Right lobe of liver (tissue), 6 donors: Measurements from ENCODE around the gene PDE6G. TPM values are rescaled to one million over a fixed set of nuclear protein-coding genes. Genes with fewer than 3 reads are reported as not detected.
A peak's percentile ranks its signal among the peaks of the same experiment; 100 is the strongest.

ENCODE experiments used
- ATAC-seq, 4 donors: fragments of 200-7000 bp; cut with Tn5 transposase; one replicate each; pipeline ENCODE4 v1.9.1; 2020; ENCODE audit warnings: mild to moderate bottlenecking in 4 of 4, moderate library complexity in 4 of 4
- DNase-seq, 3 donors: peaks; one replicate each; pipeline ENCODE4 v3.0.0-alpha.2; 2020
- H3K27ac ChIP-seq, 3 donors: fragments of 200-600 bp; one replicate each; pipeline ENCODE4 v1.8.0; 2022
- H3K27me3 ChIP-seq, 2 donors: fragments of 200-600 bp; one replicate each; pipeline ENCODE4 v1.8.0; 2022
- H3K36me3 ChIP-seq, 4 donors: fragments of 200-600 bp; sonication (generic) in 1 of 4; one replicate each; pipeline versions ENCODE4 v1.5.1 to v1.8.0; 2017 to 2022; ENCODE audit warnings: control low read depth in 1 of 4
- H3K4me1 ChIP-seq, 4 donors: fragments of 200-600 bp; sonication (generic) in 1 of 4; one replicate each; pipeline versions ENCODE4 v1.5.1 to v1.8.0; 2017 to 2022; ENCODE audit warnings: control low read depth in 1 of 4
- H3K4me3 ChIP-seq, 3 donors: fragments of 200-600 bp; one replicate each; pipeline ENCODE4 v1.8.0; 2022
- H3K9me3 ChIP-seq, 4 donors: fragments of 200-600 bp; sonication (generic) in 1 of 4; one replicate each; pipeline versions ENCODE4 v1.5.1 to v1.8.0; 2017 to 2022; ENCODE audit warnings: control low read depth in 1 of 4
- CTCF ChIP-seq, 4 donors: fragments of 200-600 bp in 3 of 4; fragments of 450-650 bp in 1 of 4; IDR thresholded peaks; one replicate each; pipeline versions ENCODE4 v1.5.1 to v1.8.0; 2016 to 2022; ENCODE audit warnings: antibody characterized with exemption in 4 of 4, mild to moderate bottlenecking in 2 of 4
- POLR2A ChIP-seq: fragments of 450-650 bp; IDR thresholded peaks from one replicate; pipeline ENCODE4 v1.6.1; 2017; ENCODE audit warnings: antibody characterized with exemption, mild to moderate bottlenecking
- WGBS: methylation state at CpG from one replicate; pipeline ENCODE4 v1.1.6; 2018; ENCODE audit warnings: low coverage, low lambda C conversion rate; ENCODE audit not compliant: insufficient coverage; ENCODE audit errors: missing lambda C conversion rate; 5-methylcytosine and 5-hydroxymethylcytosine counted together
- intact Hi-C, 2 donors: fragments of 100-400 bp; cut with DNase I; formaldehyde crosslinking; loops; one replicate each; pipeline versions ENCODE4 v1.11.2 to v1.14.1; 2022
- total RNA-seq, 6 experiments: library from RNA; depleted of rRNA in 2 of 6; stranded (reverse); fragments of >200 nt in 2 of 6; fragmentation: NEBNext Ultra II Directional in 3 of 6; extraction: Animal tissue kit (Norgen Biotek cat#: 25700) in 3 of 6; gene quantifications; one replicate each; pipeline versions ENCODE4 v1.1.0 to v1.2.4, GENCODE V29; 2016 to 2023
- donor health status: DM: no; HTN: yes; CAD: no.
- donor health status: DM: no; HTN: no; CAD: no.
- donor health status: DM: no; HTN: no; CAD: no.
- donor health status: DM: no; HTN: yes; CAD: no.
- donor health status: DM: no; HTN: yes; CAD: no.

PDE6G gene
- total RNA-seq, 6 experiments from 2014 or later = 0.40 to 0.93 (median 0.68) TPM; not detected in 2

GRCh38 chr17:81659038-81659437 lies 2.7 kb upstream of the PDE6G start:
- DNase-seq = no peak
- intact Hi-C loops = no loop called here
- Histone ChIP-seq H3K9me3 (no peaks in the 10 kb centered on the region), H3K4me3 (no peak overlapping the region), H3K27me3 (no peaks in the 10 kb centered on the region), H3K27ac (no peak overlapping the region), H3K4me1 (no peaks in the 10 kb centered on the region), H3K36me3 (no peaks in the 10 kb centered on the region)
- no peak for ATAC-seq
- WGBS = 65% methylated on average over 5 of the region's 5 CpGs
- TF ChIP-seq POLR2A (no peak), CTCF (IDR thresholded peaks at IDR 0.05) (no peak)

- no CpG with 5 or more reads among the region's 4 CpGs for WGBS
Observed at GRCh38 chr17:81656835-81657234, 493 bp upstream of the PDE6G start.

GRCh38 chr17:81655378-81656117 lies 794 bp downstream of the PDE6G start:
- no peak for DNase-seq
- intact Hi-C loops = no loop called here
- H3K36me3 ChIP-seq = no peaks in the 10 kb centered on the region
- H3K9me3 ChIP-seq = no peaks in the 10 kb centered on the region
- H3K4me3 ChIP-seq = no peak overlapping the region
- 30% methylated on average over 3 of the region's 18 CpGs for WGBS
- peak in 2 of 4 donors; percentile 31 to 35 for ATAC-seq
- no peak overlapping the region for H3K27ac ChIP-seq
- no peaks in the 10 kb centered on the region for H3K4me1 ChIP-seq
- no peak for TF ChIP-seq POLR2A
- no peak for TF ChIP-seq CTCF (IDR thresholded peaks at IDR 0.05)
- H3K27me3 ChIP-seq = no peaks in the 10 kb centered on the region

More at GRCh38 chr17:81656835-81657234, 493 bp upstream of the PDE6G start:
- TF ChIP-seq CTCF (IDR thresholded peaks at IDR 0.05) (no peak), POLR2A (no peak)
- DNase-seq (no peak), ATAC-seq (peak in 3 of 4 donors; percentile 19 to 40 (median 32))
- Histone ChIP-seq H3K27ac (no peak overlapping the region), H3K36me3 (no peaks in the 10 kb centered on the region), H3K9me3 (no peaks in the 10 kb centered on the region), H3K4me3 (no peak overlapping the region), H3K27me3 (no peaks in the 10 kb centered on the region), H3K4me1 (no peaks in the 10 kb centered on the region)
- intact Hi-C loops = no loop called here

GRCh38 chr17:81652906-81653771 lies 3.2 kb downstream of the PDE6G start:
- Histone ChIP-seq H3K27me3 (peaks cover 0 to 8% of the 10 kb centered on the region in 2 donors), H3K36me3 (no peaks in the 10 kb centered on the region), H3K27ac (no peak overlapping the region), H3K9me3 (no peaks in the 10 kb centered on the region), H3K4me3 (peak overlapping the region in 1 of 3 donors; percentile 7), H3K4me1 (no peaks in the 10 kb centered on the region)
- TF ChIP-seq CTCF (IDR thresholded peaks at IDR 0.05) (no peak), POLR2A (no peak)
- ATAC-seq (peak; percentile 8 to 41 (median 23)), DNase-seq (no peak)
- WGBS = 43% methylated on average over 8 of the region's 27 CpGs
- intact Hi-C loops = no loop called here
